Stomach (tissue), 9 donors: ENCODE results near the gene HYDIN. TPM values are rescaled to one million over a fixed set of nuclear protein-coding genes. Genes with fewer than 3 reads are reported as not detected.

ENCODE experiments used
- DNase-seq, 2 donors: peaks; one replicate each; pipeline versions ENCODE4 v3.0.0 to v3.0.0-alpha.2; 2013 to 2019
- H3K27ac ChIP-seq, 5 donors: fragments of 200-600 bp in 4 of 5; sonication (generic) in 4 of 5; one replicate each; pipeline ENCODE4 v1.5.1; 2013 to 2019; ENCODE audit warnings: mild to moderate bottlenecking in 1 of 5, moderate library complexity in 1 of 5
- H3K27me3 ChIP-seq, 3 donors: fragments of 200-600 bp; sonication (generic); one replicate each; pipeline ENCODE4 v1.5.1; 2017 to 2019; ENCODE audit warnings: mixed run types in 1 of 3
- H3K36me3 ChIP-seq, 4 donors: fragments of 200-600 bp; sonication (generic); 1 replicate in 3 of 4; 2 replicates in 1 of 4; pipeline ENCODE4 v1.5.1; 2016 to 2019
- H3K4me1 ChIP-seq, 4 donors: fragments of 200-600 bp; sonication (generic); one replicate each; pipeline ENCODE4 v1.5.1; 2016 to 2019
- H3K4me3 ChIP-seq, 4 donors: fragments of 200-600 bp; sonication (generic) in 3 of 4; one replicate each; pipeline ENCODE4 v1.5.1; 2016 to 2019; ENCODE audit warnings: mild to moderate bottlenecking in 1 of 4
- H3K9me3 ChIP-seq, 4 donors: fragments of 200-600 bp; sonication (generic); one replicate each; pipeline ENCODE4 v1.5.1; 2016 to 2019
- EP300 ChIP-seq: sonication (generic); formaldehyde crosslinking; IDR thresholded peaks from one replicate; pipeline ENCODE4 v1.6.1; 2017; ENCODE audit warnings: antibody characterized with exemption
- POLR2A ChIP-seq, 4 donors: fragments of 450-650 bp; IDR thresholded peaks; one replicate each; pipeline ENCODE4 v1.6.1; 2016; ENCODE audit warnings: antibody characterized with exemption in 4 of 4, control low read depth in 2 of 4, mild to moderate bottlenecking in 1 of 4, moderate library complexity in 1 of 4
- POLR2AphosphoS5 ChIP-seq, 3 donors: sonication (generic); formaldehyde crosslinking; IDR thresholded peaks; one replicate each; pipeline ENCODE4 v1.6.1; 2016; ENCODE audit warnings: antibody characterized with exemption in 3 of 3
- WGBS, 5 donors: extraction: QIAGEN DNeasy Blood & Tissue Kit in 3 of 5; methylation state at CpG; one replicate each; pipeline versions ENCODE4 v1.1.5 to v1.1.7; 2013 to 2018; 5-methylcytosine and 5-hydroxymethylcytosine counted together
- intact Hi-C: fragments of 100-400 bp; cut with DNase I; formaldehyde crosslinking; loops from one replicate; pipeline ENCODE4 v1.15.1; 2023; ENCODE audit warnings: low total_unique reads
- polyA plus RNA-seq, 3 donors: library from polyadenylated mRNA; stranded (reverse); fragments of 200-250 nt; gene quantifications; one replicate each; pipeline ENCODE4 v1.2.3, GENCODE V29; 2013
- small RNA-seq, 4 donors: library from RNA; depleted of rRNA; stranded (forward); fragments of <200 nt; gene quantifications; one replicate each; pipeline ENCODE3, GENCODE V24; 2016
- total RNA-seq, 5 donors: library from RNA; depleted of rRNA; stranded (reverse); fragments of >200 nt; gene quantifications; one replicate each; pipeline versions ENCODE4 v1.1.0 to v1.2.3, GENCODE V29; 2014 to 2016
- TF ChIP-seq, protein P1 (sequence below), 7 experiments: fragments of 450-650 bp in 4 of 7; fragments of 200-600 bp in 3 of 7; sonication (generic) in 3 of 7; IDR thresholded peaks; one replicate each; pipeline ENCODE4 v1.5.1; 2016 to 2019; ENCODE audit warnings: antibody characterized with exemption in 7 of 7, control low read depth in 2 of 7, mild to moderate bottlenecking in 1 of 7
- donor health status: healthy with polysubstance abuse.
- donor health status: Bipolar disorder and iron deficiency.
- donor health status: healthy.

HYDIN gene
- total and polyA plus RNA-seq, 8 donors, result 0.05 to 11.2 (median 0.58) TPM; not detected in 1

- no peak overlapping the region for H3K27ac ChIP-seq
- no peaks in the 10 kb centered on the region for H3K9me3 ChIP-seq
- TF ChIP-seq, protein P1, sequence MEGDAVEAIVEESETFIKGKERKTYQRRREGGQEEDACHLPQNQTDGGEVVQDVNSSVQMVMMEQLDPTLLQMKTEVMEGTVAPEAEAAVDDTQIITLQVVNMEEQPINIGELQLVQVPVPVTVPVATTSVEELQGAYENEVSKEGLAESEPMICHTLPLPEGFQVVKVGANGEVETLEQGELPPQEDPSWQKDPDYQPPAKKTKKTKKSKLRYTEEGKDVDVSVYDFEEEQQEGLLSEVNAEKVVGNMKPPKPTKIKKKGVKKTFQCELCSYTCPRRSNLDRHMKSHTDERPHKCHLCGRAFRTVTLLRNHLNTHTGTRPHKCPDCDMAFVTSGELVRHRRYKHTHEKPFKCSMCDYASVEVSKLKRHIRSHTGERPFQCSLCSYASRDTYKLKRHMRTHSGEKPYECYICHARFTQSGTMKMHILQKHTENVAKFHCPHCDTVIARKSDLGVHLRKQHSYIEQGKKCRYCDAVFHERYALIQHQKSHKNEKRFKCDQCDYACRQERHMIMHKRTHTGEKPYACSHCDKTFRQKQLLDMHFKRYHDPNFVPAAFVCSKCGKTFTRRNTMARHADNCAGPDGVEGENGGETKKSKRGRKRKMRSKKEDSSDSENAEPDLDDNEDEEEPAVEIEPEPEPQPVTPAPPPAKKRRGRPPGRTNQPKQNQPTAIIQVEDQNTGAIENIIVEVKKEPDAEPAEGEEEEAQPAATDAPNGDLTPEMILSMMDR (IDR thresholded peaks at IDR 0.05), result no peak
- no peak for TF ChIP-seq POLR2A (IDR thresholded peaks at IDR 0.05)
- TF ChIP-seq EP300, result no peak
- no peak for TF ChIP-seq POLR2AphosphoS5 (IDR thresholded peaks at IDR 0.05)
- DNase-seq, result no peak
- 79 to 89% (median 82%) methylated on average over 10 of the region's 10 CpGs for WGBS, 5 donors
- intact Hi-C loops, result no loop called here
- H3K4me1 ChIP-seq, result peaks cover 3 to 16% (median 5%) of the 10 kb centered on the region in 4 donors
- no peaks in the 10 kb centered on the region for H3K27me3 ChIP-seq
- no peak overlapping the region for H3K4me3 ChIP-seq
- H3K36me3 ChIP-seq, result peaks cover 33 to 94% (median 84%) of the 10 kb centered on the region in 4 donors
Observed at GRCh38 chr16:70758786-70759185, 471.7 kb downstream of the HYDIN start.

Small RNA genes within 50 kb of the gene (small RNA-seq; reads per million reads assigned to genes)
- 0 reads per million in 4 donors for gene RNU6ATAC25P

Other genes with a start within 250 kb of the HYDIN start
- gene CMTR2, start 58.7 kb upstream of the HYDIN start, total RNA-seq, result 10 to 100 TPM in 3 of 5 donors, 1 to 10 TPM in 2; 1.4 to 29.6 (median 15.4) TPM
- 1 to 10 TPM; 3.4 to 6.5 (median 4.7) TPM for gene CMTR2, start 58.7 kb upstream of the HYDIN start, polyA plus RNA-seq
- gene CALB2, start 128.0 kb upstream of the HYDIN start, total RNA-seq, result 1 to 10 TPM in 3 of 5 donors, not detected in 2; 1.4 to 2.6 (median 2.0) TPM
- gene CALB2, start 128.0 kb upstream of the HYDIN start, polyA plus RNA-seq, result under 1 TPM; 0.46 to 0.87 (median 0.75) TPM
- not detected for gene TLE7, start 211.3 kb upstream of the HYDIN start, total RNA-seq
- not detected for gene TLE7, start 211.3 kb upstream of the HYDIN start, polyA plus RNA-seq
- 10 to 100 TPM in 1 of 5 donors, 1 to 10 TPM in 4; 1.2 to 52.6 (median 3.6) TPM for gene ZNF23, start 231.5 kb upstream of the HYDIN start, total RNA-seq
- 1 to 10 TPM; 5.3 to 8.6 (median 5.7) TPM for gene ZNF23, start 231.5 kb upstream of the HYDIN start, polyA plus RNA-seq